Measurements from ENCODE around the gene GJA4.
A peak's percentile ranks its signal among the peaks of the same experiment; 100 is the strongest.
"Not testable (repeated sequence)": the region's sequence is repeated elsewhere in the genome, so short reads cannot be mapped to it uniquely, and the experiment has no call there.

Gene GJA4

GRCh38 chr1:34792424-34792823 lies 375 bp upstream of the GJA4 start:
- DNase-seq: no peak

GRCh38 chr1:34794001-34794789 lies 1.4 kb downstream of the GJA4 start:
- DNase-seq: no peak

- no peak for DNase-seq
Measured at GRCh38 chr1:34794790-34795180, 2.0 kb downstream of the GJA4 start.

- no peak for DNase-seq
Measured at GRCh38 chr1:34795916-34796315, 3.1 kb downstream of the GJA4 start.

- no peak for DNase-seq
Measured at GRCh38 chr1:34796990-34797389, 4.2 kb downstream of the GJA4 start.

GRCh38 chr1:34800214-34800613 lies 7.4 kb downstream of the GJA4 start:
- DNase-seq: no peak

GRCh38 chr1:34803770-34804169 lies 11.0 kb downstream of the GJA4 start:
- DNase-seq: no peak

- DNase-seq: no peak
Measured at GRCh38 chr1:34806396-34806795, 13.6 kb downstream of the GJA4 start.

- no peak for DNase-seq
Measured at GRCh38 chr1:34808051-34808810, 15.4 kb downstream of the GJA4 start.

- DNase-seq: not testable (repeated sequence)
Measured at GRCh38 chr1:34810781-34811180, 18.0 kb downstream of the GJA4 start.

- DNase-seq: no peak
Measured at GRCh38 chr1:34816332-34816731, 23.5 kb downstream of the GJA4 start.

- DNase-seq: no peak
Measured at GRCh38 chr1:34816778-34817177, 24.0 kb downstream of the GJA4 start.

- not testable (repeated sequence) for DNase-seq
Measured at GRCh38 chr1:34818862-34819261, 26.1 kb downstream of the GJA4 start.

GRCh38 chr1:34822202-34822601 lies 29.4 kb downstream of the GJA4 start:
- DNase-seq: no peak

GRCh38 chr1:34824817-34825454 lies 32.1 kb downstream of the GJA4 start:
- DNase-seq: no peak

- DNase-seq: no peak
Measured at GRCh38 chr1:34825455-34826091, 32.8 kb downstream of the GJA4 start.

- no peak for DNase-seq
Measured at GRCh38 chr1:34827341-34827941, 34.6 kb downstream of the GJA4 start.

GRCh38 chr1:34828611-34829010 lies 35.8 kb downstream of the GJA4 start:
- no peak for DNase-seq

GRCh38 chr1:34829250-34829649 lies 36.5 kb downstream of the GJA4 start:
- peak; percentile 53 for DNase-seq

GRCh38 chr1:34831721-34832246 lies 39.0 kb downstream of the GJA4 start:
- no peak for DNase-seq

- no peak for DNase-seq
Measured at GRCh38 chr1:34833711-34834110, 40.9 kb downstream of the GJA4 start.

GRCh38 chr1:34839526-34840305 lies 46.9 kb downstream of the GJA4 start:
- DNase-seq: no peak

All from GF-D8 (cell line).